ENCODE results near the gene CACNA1C.

The CACNA1C gene

DNA sequence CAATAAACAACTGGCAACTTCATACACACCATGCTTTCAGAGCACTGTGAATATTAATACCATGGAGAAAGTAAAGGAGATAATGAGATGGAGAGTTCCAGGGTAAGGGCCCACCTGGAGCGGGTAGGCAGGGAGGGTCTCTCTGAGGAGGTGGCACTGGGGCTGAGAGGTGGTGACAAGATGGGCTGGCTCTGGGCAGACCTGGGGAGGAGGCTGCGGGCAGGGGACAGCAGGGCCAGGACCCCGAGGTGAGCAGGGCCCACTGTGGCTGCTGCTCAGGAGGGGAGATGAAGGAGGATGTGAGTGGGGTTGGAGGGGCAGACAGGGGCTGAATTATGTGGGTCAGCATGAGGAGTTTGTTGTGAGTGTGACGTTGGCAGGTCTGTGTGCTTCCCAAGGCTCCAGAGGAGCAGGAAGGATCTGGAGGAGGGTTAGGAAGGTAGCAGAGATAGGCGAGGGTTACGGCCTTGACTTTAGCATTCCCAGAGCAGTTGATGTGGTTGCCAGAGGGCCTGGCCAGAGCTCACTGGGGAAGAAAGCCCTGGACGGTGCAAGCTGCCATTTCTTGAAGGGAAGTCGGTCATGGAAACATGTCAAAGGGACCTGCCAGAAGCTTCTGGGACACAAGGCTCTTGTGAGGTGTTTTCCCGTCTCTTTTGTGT, 88.2 kb downstream of the CACNA1C start:
- no peak for DNase-seq (ENCODE audit: low read depth)

DNA sequence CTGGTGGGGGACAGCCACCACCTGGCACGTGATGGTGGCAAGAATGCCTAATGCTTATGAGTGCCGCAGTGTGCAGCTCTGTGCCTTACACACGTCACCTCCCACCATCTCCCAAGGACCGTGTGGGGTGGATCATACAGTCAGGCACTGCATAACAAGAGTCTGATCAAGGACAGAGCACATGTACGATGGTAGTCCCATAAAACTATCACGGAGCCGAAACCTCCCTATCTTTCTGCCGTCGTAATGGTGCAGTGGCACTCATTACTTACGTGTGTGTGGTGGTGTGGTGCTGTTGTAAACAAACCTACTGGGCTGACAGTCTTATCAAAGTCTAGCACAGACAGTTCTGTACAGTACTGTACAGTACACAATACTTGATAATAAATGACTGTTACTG, 89.3 kb downstream of the CACNA1C start:
- no peak for DNase-seq (ENCODE audit: low read depth)

DNA sequence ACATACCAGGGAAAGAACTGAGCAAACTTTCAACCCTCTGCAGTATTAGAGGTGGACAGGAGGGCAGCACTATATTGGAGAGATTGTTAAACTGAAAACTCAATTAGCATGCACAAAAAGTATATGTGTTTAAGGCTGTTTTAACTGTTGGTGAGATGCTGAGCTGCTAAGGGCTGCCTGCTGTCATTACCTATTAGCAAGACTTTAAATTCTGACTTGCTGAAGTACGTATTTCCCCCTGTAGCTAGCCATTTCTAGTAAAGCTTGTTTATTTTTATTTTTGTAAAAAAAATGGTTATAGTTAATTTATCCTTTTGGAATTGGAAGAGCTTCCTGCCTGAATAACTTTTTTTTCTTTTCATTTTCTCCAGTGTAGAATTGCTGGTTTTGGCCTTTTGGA, 92.2 kb downstream of the CACNA1C start:
- DNase-seq (ENCODE audit: low read depth), result no peak

DNA sequence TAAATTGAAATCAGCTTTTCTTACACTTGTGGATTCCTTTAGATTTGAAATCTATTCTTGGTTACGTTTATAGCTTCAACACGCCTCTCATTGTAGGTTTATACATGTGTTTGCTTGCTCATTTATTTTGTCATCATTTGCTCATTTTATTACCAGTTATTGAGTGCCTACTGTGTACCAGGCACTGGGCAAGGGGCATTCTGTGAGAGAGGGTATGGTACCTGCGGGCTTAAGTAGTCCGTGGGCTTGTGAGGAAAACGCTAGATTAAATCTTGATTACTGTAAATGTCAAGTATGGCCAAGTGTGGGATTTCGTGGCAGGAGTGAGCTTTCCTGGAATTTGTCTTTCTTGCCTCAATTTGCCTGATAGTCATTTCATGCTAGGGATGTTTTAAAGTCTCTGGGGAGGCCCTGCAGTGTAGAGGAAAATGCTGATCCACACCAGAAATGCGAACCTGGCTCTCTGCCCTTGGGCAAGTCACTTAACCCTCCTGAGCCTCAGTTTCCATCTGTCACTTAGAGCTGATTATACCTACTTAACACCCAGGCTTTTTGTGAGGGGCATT, 92.7 kb downstream of the CACNA1C start:
- no peak for DNase-seq (ENCODE audit: low read depth)

DNA sequence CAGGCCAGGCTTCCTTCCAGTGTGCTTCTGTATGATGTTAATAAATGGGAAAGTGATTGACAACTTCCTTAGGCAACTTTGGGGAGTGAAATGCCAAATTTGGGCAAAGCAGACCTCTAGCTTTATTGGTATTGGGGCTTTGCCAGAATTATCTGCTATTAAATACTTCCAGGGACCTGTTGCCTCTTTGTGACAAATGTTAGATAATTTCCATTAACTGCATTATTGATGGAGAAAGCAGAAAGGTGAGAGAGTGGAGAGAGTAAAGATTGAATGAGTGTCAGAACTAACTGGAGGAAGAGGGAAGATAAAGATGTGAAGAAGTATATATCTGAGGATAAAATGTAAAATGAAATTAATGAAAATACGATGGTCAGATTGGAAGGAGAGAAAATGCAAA, 94.5 kb downstream of the CACNA1C start:
- DNase-seq (ENCODE audit: low read depth), result no peak

DNA sequence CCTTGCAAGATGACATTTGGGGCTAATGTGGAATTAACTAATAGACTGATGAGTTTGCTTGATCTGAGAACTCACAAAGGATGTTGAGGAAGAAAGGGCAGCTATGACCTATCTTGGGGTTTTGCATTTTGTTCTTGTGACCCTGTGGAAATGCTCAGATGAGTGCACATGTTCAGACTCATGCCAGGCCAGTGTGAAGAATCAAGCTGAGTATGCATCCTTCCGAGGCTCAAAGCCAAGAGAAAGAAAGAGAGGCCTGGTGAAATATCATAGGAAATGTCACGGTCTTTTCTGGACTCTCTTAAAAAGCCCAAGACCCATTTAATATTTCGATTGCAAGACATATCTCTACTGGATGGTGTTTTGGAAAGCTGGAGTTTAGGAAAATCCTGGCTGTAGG, 96.3 kb downstream of the CACNA1C start:
- no peak for DNase-seq (ENCODE audit: low read depth)

DNA sequence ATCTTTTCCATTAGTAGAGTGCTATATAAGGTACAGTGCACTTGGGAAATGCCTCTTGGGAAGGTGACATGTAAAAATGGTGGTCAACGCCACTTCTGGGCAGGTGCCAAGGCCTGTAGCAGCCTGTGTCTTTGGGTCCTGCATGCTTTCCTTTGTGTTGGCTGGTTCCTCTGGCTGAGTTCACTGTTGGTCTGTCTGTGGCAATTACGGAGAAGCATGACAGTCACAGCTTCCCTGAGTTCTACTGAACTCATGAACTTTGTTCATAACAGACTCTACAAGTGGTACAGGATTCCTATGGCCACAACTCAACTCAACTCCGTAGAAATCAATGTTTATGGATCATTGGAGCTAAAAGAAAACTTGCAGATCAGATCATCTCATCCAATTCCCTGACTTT, 98.0 kb downstream of the CACNA1C start:
- DNase-seq (ENCODE audit: low read depth), result no peak

DNA sequence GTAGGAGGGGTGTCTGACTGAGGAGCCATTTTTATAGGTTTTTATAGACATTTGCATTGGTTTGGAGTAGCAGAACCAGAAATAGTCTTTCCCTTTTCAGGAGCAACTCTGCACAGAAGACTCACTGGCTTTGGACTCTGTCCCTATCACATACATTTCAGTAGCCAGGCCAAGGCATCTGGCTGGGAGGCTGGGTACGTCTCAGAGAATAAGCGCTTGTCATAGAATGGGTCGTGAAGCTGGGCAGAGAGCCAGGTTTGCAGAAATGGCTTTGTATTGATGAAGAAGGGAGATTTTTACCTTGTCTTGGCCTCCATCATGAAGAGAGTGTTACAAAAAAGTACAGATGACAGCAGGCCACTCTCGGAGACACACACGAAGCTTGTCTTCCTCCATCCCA, 98.6 kb downstream of the CACNA1C start:
- DNase-seq (ENCODE audit: low read depth), result no peak

DNA sequence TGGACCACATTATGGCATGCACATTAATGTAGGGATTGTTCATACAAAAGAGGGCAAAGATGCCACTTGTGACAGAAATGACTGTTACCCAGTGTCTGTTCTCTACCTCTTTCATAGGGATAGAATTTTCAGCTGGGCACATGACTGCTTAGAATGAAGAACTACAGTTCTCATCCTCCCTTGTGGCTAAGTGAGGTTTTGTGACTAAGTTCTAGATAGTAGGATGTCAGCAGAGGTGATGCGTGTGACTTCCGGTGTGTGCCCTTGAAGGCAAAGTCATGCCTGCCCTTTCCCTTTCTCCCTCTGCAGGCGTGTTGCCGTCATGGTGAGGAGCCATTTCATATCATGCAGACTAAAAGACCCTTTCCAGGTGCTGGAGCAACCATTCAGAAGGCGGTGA, 99.3 kb downstream of the CACNA1C start:
- DNase-seq (ENCODE audit: low read depth), result no peak

DNA sequence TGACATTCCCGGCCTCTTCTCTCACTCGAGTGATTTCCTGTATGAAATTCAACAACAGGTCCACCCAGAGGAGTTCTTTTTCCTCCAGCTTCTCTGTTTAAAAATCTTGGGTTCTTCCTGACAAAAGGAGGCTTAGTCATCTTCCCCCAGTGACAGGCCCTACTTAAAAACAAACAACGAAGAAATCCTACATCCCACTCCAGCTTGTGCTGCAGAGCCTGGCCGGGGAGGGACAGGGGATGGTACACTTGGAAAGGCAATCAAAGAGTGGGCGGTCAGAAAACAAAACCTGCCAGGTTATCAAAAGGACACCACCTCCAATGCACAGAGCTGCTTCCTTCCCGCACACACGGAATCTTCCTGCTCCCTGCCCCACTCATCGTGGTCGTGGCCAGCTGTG, 101.3 kb downstream of the CACNA1C start:
- no peak for DNase-seq (ENCODE audit: low read depth)

DNA sequence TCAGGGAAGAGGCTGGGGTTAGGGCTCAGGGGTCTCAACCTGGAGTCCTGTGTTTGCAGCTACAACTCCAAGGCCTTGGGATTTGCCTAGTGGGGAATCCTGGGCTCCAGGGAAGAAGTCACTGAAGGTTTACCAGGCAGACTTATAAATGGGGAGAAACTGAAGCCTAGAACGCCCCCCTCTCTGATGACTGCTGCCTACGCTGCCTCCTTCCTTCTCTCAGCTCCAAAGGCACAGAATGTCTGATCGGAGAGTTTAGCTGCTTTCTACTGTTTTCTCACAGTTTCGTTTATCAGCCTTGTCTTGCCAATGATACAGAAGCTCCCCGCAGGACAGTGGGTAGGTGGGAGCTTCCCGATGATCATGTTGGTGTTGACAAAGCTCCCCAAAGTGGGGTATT, 101.7 kb downstream of the CACNA1C start:
- DNase-seq (ENCODE audit: low read depth), result no peak

DNA sequence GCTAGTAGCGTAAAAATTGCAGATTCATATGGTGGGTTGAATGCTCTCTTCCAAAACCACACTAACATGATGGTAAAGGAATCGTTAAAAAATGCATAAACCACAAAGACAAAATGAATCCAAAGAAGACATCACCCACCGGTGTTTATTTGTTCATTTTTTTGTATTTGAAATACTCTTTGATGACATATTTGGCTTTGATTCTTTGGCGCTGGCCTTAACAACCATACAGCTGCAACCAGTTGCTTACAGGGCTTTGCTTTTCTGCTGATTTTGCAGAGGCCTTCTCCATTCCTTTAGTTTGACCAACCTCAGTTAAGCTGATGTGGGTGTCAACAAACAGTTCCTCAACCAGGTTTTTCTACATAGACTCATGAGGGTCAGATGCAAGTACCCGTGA, 103.5 kb downstream of the CACNA1C start:
- DNase-seq (ENCODE audit: low read depth), result no peak

DNA sequence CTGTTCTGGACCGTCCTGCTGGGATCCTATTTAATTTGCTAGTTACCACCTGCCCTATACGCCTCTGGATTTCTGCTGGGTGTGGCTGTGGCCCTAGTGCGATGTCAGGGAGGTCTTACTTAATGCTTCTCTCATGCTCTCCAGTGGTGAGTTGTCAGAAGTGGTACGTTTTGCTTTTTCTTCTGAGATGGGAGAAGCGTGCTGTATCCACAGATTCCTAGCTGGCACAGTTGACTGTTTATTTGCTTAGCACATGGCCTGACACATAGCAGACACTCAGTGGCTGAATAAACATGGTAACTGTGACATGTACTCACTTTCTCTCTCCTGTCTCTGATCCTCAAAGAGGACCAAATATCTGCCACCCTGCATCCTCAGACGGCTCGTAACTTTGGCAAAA, 107.3 kb downstream of the CACNA1C start:
- no peak for DNase-seq (ENCODE audit: low read depth)

DNA sequence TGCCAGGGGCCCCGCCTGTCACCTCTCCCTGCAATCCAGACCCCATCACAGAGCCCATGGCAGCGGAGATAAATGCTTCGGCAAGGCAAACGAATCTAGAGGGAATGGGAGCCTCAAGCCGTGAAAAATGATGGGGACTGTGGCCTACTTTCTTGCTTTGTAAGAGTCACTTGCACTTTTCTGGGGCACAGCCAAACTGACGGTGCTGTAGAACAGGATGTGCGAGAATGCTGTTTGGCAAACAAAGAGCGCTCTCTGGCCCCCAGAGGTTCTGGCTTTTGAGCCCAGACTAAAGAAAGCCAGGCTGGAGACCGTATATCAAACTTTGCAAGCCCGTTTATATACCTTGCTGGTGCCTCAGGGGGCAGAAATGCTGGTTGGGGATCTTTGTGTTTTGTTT, 108.7 kb downstream of the CACNA1C start:
- DNase-seq (ENCODE audit: low read depth), result no peak

DNA sequence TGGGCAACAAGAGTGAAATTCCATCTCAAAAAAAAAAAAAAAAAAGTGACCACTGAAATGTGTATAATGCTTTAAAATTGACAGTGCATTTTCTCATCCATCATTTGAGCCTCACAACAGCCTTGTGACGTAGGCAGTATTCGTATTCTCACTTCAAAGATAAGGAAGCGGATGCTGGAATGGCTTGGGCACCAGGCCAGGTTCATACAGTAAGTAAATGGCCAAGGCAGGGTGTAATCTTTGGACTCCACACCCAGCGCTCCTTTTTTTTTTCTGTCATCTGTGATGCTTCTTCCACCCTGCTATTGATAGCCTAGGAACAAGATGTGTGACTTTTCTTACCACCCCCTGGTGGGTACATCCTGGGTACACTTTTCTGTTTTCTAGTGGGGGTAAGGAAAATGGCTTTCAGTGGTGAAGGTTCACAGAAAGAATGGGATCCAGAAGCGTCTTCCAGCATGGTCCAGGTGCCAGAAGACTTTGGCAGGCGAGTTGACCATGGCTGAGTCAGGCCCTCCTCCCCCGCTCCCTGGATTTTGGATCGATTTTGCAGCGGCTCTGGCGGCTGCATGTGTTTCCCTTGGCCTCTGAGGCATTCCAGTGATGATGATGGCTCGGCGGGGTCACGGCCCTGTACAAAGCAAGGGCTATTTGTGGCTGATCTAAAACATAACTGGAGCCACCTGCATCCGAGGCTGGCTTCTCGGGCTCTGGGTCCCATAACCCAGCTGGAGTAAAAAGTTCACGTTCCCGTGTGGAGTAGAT, 110.6 kb downstream of the CACNA1C start:
- no peak for DNase-seq (ENCODE audit: low read depth)

DNA sequence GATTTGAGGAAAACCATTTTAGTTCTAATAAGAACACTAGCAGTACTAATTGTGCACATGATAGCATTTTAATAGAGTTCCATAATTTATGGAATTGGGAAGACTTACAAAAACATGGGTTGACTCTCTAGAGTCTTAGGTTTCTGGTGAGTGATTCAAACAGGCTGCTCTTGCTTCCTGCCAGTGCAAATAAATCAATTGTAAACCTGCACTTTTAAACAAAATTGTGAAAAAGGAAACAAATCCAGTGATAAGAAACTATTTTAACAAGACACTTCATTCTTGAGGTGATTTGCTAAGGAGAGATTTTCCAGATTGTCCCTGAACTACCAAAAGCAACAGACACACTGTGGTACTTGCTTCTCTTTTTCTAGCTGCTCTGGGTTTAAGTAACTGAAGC, 112.2 kb downstream of the CACNA1C start:
- DNase-seq (ENCODE audit: low read depth), result no peak

DNA sequence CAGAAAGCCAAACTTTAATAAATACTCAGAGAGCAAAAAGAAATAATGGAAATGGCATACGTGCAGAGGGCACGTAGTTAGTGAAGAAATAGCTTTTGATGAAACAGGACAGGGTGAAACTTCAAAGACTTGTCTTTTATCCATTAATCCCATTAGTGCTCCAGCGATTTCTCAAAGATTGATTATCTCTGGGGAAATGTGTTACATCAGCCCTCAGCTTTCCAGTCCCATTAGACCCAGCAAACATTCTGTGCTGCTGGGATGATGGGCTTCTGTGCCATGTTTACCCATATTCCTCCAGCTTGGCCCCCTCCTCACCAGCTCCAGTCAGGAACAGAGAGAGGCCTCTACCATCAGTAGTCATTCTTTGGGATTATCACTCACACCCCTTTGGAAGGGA, 113.1 kb downstream of the CACNA1C start:
- no peak for DNase-seq (ENCODE audit: low read depth)

DNA sequence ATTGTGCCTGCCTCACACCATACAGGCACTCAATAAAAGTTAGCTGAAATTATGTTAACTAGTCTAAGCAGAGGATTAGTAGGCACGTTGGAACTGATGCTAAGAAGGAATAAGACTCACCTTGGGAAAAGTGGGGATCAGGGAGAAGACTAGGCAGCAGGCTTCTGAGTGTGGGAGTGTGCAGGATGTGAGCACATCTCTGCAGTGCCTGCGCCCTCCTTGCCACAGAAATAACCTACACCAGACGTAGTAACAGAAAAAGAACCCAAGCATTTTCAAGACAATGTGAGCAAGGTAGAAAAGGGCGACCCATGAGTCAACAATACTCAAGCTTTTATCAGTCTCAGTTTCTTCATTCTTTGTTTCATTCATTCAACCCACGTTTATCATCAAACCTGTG, 113.9 kb downstream of the CACNA1C start:
- no peak for DNase-seq (ENCODE audit: low read depth)

DNA sequence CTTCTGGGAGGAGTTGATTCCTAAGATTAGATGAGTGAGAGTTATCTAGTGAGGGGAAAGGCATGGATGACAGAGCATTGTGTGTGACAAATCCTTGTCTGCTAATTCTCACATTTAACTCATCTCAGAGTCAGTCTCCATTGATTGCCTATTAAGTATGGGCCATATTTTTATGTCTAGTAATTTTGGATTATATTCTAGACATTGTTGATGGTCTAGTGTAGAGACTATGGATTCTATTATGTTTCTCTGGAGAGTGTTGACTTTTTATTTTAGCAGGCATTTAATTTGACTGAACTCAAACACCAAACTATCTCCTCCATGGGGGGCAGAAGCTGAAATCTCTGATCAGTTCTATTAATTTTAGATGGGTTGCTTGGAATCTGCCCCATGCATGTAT, 114.4 kb downstream of the CACNA1C start:
- DNase-seq (ENCODE audit: low read depth), result no peak

DNA sequence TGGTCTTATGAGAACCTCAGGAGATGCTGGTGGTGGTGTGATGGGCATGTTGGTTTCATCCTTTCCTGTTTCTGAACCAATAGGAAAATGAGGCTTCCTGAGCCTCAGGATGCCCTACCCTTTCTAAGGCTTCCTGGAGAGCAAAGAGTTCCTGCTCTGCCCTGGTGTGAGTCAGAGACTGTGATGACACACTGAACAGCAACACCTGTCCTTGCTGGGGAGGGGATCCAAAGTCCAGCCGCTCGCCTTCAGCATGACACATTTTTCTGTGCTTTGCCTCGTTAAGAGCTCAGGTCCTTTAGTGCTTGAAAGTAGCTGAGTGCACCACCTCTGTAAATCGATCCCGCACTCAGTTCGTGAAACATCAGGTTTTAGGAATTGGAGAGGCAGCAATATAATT, 116.0 kb downstream of the CACNA1C start:
- no peak for DNase-seq (ENCODE audit: low read depth)

DNA sequence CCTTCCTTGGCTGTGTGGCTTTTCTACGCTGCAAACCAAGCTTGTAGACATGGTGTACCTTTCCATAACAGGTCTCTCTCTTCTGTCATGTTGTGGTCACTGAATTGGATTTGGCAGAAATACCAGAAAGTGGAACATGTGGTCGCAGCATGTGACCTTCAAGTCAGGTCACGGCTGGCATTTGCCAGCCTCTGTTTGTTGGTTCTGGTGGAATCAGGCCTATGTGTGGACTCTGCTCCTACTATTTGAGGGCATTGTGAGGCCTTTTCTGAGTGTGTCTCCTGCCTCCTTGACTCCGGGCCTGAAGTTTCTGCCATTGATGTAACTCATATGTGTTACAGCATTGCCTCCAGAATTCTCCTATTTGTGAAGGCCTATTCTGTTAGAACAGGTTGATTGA, 116.7 kb downstream of the CACNA1C start:
- DNase-seq (ENCODE audit: low read depth), result no peak

DNA sequence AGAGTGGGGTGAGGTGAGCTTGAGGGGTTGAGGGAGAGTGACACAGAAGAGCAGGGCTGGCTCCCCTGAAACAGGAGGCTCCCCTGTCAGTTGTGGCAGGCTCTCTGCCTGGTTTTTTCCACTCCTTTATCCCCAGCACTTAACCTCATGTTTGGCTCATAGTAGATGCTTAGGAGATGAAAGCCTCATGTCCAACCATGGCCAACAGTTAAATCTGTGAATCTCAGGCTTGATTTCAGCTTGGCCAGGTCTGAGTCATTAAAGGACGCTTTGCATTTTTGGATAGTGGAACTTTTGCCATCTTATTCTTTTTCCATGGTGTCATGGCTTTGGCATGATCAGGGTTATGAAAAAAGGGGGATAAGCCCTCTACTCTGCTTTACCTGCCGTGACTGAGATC, 117.2 kb downstream of the CACNA1C start:
- DNase-seq (ENCODE audit: low read depth), result no peak

DNA sequence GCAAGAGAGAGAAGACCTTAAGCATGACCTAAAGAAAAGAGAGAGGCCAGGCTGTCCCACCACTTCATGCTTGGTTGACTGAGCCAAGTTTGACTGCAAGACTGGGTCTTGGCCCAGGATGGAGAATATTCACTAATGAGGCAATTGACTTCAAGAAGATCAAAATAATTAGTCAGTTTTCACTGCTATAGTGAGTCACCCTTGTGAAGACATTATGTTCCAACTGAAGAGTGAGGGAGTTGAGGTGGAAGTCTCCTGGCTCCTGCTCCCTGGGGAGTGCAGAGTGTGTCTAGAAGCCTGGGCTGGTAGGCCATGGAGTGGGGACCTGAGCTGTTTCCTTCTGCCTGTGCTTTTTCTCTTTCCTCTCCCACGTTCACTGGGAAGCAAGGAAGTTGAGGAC, 117.6 kb downstream of the CACNA1C start:
- no peak for DNase-seq (ENCODE audit: low read depth)

Measured in GM04504 (cell line).